SW480 (cell line): Measurements from ENCODE around the gene POU6F2.
"Not testable (repeated sequence)": the region's sequence is repeated elsewhere in the genome, so short reads cannot be mapped to it uniquely, and the experiment has no call there.

ENCODE experiments used
- DNase-seq: peaks from one replicate; pipeline ENCODE4 v3.0.0-alpha.2; 2016; ENCODE audit warnings: low spot score

Gene POU6F2

GRCh38 chr7:39355664-39356063 lies 378.0 kb downstream of the POU6F2 start:
- DNase-seq: no peak

- no peak for DNase-seq
Measured at GRCh38 chr7:39356172-39356925, 378.6 kb downstream of the POU6F2 start.

DNA sequence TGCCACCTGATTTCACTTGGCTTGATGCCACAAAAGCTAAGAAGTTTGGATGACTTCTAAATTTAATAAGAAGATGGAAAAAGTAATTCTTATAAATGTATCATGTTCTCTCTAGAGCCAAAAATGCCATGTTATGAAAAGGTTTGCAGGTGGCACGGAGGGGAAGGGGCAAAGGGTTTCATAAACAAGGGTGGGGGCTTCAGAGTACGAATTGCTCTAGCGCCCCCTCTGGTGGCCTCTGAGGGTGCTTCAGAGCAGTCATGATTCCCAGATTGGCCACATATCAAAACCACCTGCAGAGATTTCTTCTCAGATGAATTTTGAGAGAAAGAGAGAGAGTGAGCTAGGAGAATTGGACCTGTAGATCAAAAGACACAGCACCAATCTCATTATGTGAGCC lies 379.9 kb downstream of the POU6F2 start:
- DNase-seq: no peak

DNA sequence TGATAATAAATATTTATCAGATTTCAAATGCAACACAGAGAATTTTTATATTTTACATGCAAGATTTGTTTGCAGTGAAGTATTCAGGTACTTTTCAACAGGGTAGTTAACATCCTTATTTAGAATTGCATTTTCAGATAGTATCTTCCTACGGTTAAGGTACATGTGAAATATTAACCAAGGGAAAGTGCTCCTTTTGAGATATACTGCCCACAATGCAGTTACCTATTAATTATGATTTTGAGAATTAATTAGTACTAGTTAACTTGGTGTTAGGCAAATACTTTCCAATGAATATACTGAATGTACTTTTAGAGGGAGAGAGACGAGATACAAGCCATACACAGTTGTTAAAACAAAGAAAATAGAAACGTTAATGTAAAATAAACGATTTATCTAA lies 382.3 kb downstream of the POU6F2 start:
- no peak for DNase-seq

DNA sequence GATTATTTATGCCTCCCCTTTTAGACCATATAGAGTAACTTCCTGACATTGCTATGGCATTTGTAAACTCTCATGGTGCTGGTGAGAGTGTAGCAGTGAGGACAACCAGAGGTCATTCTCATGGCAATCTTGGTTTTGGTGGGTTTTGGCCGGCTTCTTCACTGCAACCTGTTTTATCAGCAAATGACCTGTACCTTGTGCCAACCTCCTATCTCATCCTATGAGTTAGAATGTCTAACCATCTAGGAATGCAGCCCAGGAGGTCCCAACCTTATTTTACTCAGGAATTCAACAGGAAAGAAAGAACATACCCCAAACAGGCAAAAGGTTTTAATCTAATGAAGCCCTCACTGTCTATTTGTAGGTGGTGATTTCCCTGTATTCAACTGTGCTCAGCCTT lies 383.1 kb downstream of the POU6F2 start:
- DNase-seq: no peak

- DNase-seq: no peak
Measured at GRCh38 chr7:39365751-39366295, 388.1 kb downstream of the POU6F2 start.

- DNase-seq: no peak
Measured at GRCh38 chr7:39367451-39367850, 389.7 kb downstream of the POU6F2 start.

DNA sequence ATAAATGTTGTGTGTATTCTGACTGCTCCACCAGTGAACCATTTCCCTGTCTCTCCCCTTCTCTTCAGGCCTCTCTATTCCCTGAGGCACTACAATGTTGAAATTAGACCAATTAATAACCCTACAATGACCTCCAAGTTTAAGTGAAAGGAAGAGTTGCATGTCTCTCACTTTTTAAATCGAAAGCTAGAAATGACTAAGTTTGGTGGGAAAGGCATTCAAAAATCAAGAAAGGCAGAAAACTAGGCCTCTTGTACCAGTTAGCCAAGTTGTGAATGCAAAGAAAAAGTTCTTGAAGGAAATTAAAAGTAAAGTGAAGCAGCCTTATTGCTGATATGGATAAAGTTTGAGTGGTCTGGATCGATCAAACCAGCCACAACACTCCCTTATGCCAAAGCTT lies 390.2 kb downstream of the POU6F2 start:
- no peak for DNase-seq

DNA sequence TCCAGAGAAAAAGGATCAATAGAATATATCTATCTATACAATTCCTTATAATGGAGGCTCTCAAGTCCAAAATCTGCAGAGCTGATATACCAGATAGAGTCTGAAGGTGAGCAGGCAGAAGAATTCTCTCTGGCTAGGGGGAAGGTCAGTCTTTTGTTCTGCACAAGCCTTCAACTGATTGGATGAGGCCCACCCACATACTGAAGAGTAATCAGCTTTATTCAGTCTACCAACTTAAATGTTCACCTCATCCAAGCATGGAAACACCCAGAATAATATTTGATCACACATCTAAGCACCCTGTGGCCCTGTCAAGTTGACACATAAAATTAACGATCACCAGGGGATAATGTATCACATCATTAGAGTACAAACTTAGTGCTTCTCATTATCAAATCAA lies 394.7 kb downstream of the POU6F2 start:
- DNase-seq: no peak

- no peak for DNase-seq
Measured at GRCh38 chr7:39374436-39375040, 396.8 kb downstream of the POU6F2 start.

DNA sequence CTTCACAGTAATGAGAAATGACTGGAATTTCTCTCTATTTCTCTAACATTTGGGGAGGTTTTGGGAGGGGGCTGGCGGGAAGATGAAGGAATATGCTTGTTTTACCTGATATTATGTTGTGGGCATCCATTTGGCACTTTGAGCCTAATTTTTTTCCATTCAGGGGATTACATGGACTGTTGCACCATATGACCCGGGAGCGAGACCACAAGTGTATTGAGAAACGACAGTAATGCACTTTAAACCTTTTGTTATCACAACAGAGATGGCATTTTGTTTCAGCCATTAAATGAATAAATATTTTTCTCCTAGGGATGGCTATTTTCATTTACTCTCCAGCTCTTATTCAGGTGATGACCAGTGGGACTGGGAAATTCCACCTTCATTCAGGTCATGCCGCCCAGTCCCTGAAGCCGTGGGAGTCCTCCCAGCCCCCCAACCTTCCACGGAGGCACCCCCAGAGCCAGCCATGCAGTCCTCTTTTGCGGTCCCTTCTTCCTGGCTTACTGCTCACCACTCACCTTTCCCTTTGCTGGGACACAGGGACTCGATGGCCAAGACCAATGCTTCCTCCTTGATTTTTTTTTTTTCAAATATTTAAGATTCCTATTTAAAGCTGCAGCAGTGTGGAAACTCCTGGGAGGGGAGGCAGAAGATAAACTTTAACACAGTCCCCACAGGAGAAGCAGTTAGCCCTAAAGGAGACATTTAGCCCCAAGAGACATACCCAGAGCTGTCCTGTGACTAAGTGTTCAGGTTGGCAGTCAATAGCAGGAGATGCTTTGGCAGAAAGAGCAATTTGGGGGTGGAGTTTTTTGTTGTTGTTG lies 397.6 kb downstream of the POU6F2 start:
- no peak for DNase-seq

- no peak for DNase-seq
Measured at GRCh38 chr7:39375874-39376190, 398.1 kb downstream of the POU6F2 start.

DNA sequence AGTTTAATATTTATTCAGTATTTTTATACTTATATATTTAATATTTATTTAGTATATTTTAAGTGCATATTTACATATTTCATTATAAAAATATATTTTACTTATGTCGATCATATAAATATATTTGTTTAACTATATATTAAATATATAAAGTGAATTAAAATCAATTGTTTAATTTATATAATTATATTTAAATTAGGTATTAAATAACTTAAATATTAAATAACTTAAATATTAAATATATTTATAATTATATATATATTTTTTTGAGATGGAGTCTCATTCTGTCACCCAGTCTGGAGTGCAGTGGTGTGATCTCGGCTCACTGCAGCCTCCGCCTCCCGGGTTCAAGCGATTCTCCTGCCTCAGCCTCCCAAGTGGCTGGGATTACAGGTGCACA lies 399.2 kb downstream of the POU6F2 start:
- not testable (repeated sequence) for DNase-seq

GRCh38 chr7:39379416-39379815 lies 401.7 kb downstream of the POU6F2 start:
- DNase-seq: no peak

- no peak for DNase-seq
Measured at GRCh38 chr7:39383136-39383535, 405.4 kb downstream of the POU6F2 start.

DNA sequence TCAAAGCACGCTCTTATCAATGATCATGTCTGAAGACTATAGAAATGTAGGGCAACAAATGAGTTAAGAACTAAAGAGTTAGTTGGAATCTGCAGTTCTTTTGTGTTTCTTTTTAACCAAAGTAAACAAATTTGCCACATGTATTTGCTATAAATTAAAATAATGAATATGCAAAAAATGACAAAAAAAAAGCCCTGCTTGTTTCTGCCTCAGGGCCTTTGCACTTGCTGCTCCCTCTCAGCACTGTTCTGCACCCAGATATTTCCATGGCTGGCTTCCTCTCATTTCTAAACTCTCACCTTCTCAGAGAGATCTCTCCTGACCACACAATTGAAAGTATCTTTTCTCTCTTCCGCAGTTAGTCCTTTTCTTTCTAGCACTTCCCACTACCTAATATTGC lies 406.7 kb downstream of the POU6F2 start:
- DNase-seq: no peak

DNA sequence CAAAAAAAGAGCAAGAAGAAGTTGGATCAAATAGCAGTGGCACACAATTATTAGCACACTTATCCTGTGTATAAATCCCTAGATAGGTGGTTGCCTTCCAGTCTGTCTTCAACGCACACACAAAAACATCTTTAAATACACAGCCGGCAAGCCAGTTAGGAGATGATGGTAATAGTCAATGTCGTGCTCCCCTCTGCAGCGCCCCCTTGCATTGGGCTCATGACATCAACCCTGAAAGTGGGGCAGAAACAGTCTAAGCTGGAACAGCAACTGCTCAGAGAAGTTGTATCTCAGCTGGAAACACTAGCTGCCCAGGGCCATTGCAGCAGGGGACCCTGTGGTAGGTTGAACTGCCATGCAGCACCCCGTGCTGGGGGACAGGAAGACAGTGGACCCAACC lies 409.0 kb downstream of the POU6F2 start:
- no peak for DNase-seq

DNA sequence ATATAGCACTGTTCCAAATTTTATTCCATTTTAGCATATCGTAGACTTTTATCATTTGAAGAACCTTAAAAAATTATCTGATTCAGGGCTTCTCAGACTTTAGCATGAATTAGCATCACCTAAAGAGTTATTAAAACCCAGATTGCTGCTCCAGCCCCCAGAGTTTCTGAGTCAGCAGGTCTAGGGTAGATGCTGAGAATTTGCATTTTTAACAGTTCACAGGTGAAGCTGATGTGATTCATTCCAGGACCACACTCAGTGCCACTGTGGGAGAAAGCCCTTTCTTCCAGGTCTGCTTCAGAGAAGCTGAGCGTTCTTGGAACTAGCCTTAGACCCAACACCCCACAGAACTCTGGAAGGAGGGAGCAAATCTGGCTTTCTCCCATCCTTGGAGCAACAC lies 414.4 kb downstream of the POU6F2 start:
- DNase-seq: no peak

- no peak for DNase-seq
Measured at GRCh38 chr7:39394105-39394680, 416.5 kb downstream of the POU6F2 start.

GRCh38 chr7:39399458-39399857 lies 421.7 kb downstream of the POU6F2 start:
- no peak for DNase-seq

- DNase-seq: no peak
Measured at GRCh38 chr7:39399986-39400385, 422.3 kb downstream of the POU6F2 start.

DNA sequence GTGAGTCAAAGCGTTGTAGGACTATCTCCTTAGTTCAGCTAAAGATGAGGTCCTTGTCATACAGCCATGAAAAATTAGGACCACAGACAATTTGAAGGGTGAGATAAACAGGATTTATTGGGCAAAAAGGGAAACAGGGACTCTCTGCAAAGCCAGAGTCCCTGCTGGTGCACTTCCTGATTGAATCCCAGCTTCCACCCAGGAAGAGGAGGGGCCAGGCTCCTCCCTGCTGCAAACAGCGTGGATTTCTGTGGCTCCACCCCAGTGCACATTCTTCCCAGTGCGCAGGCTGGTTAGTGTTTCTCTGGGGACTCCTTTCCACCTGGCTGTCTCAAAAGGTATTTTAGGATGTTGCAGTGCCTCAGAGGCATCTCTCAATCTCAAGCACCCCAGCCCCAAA lies 423.1 kb downstream of the POU6F2 start:
- no peak for DNase-seq

GRCh38 chr7:39402034-39402433 lies 424.3 kb downstream of the POU6F2 start:
- DNase-seq: no peak
